ENCODE measurements around the gene CALN1.

DNA sequence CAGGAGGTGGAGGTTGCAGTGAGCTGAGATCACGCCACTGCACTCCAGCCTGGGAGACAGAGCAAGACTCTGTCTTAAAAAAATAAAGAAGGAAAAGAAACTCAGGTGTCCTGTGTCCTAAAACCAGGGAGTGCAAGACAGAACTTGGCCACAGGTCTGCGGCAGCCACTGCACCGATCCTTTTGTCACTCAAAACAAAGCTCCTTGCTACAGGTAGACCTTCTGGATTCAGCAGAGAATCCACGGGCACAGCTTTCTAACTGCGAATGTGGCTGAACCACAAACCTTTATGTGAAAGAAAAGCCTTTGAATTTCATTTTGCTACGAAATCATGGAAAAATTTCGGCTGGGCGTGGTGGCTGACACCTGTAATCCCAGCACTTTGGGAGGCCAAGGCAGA, 634.9 kb downstream of the CALN1 start:
- TF ChIP-seq, protein P1, sequence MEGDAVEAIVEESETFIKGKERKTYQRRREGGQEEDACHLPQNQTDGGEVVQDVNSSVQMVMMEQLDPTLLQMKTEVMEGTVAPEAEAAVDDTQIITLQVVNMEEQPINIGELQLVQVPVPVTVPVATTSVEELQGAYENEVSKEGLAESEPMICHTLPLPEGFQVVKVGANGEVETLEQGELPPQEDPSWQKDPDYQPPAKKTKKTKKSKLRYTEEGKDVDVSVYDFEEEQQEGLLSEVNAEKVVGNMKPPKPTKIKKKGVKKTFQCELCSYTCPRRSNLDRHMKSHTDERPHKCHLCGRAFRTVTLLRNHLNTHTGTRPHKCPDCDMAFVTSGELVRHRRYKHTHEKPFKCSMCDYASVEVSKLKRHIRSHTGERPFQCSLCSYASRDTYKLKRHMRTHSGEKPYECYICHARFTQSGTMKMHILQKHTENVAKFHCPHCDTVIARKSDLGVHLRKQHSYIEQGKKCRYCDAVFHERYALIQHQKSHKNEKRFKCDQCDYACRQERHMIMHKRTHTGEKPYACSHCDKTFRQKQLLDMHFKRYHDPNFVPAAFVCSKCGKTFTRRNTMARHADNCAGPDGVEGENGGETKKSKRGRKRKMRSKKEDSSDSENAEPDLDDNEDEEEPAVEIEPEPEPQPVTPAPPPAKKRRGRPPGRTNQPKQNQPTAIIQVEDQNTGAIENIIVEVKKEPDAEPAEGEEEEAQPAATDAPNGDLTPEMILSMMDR (IDR thresholded peaks at IDR 0.05) = no peak
- TF ChIP-seq POLR2A (IDR thresholded peaks at IDR 0.05) (no peak), EP300 (IDR thresholded peaks at IDR 0.05) (no peak)
